Measurements from ENCODE around the gene POLDIP2. TPM values are rescaled to one million over a fixed set of nuclear protein-coding genes. Genes with fewer than 3 reads are reported as not detected.

The POLDIP2 gene
- total RNA-seq, 1 experiment from 2014 or later, result 82.8 TPM

DNA sequence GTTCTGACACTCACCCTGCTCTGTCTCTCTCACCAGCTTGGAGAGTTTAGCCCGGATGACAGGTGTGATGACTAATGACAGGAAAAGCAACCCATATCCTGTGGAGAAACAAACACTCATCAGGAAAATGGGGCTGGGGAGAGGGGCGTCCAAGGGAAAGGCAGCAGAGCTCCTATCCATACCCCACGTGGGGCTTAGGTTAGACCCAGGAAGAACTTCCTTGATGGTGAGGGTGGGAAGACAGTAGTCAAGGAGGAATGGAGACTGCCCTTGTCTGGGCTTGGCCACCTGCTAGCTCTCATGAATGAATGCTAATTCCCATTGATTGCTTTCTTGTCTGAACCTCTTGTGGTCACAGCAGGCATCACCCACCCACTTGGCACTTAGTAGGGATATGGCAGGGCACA lies 44.9 kb upstream of the POLDIP2 start:
- no peak overlapping the region for H4K8ac ChIP-seq (replicated peaks; ENCODE audit: insufficient read length, low read depth, low read length)
- no peak overlapping the region for H3K4ac ChIP-seq (ENCODE audit: low read depth, low read length)
- no peak overlapping the region for H3T11ph ChIP-seq (ENCODE audit: low read length)
- H4K91ac ChIP-seq (ENCODE audit: insufficient read length, low read depth, low read length), result no peak overlapping the region
- H2BK12ac ChIP-seq (ENCODE audit: insufficient read length, low read depth, low read length), result no peak overlapping the region
- H2BK15ac ChIP-seq (ENCODE audit: low read depth, low read length), result no peak overlapping the region
- Mint-ChIP-seq H3K27ac (no peak overlapping the region), H3K36me3 (ENCODE audit: insufficient read depth in 1 of 3, low read depth in 3 of 3) (peaks cover 0 to 13% (median 5%) of the 10 kb centered on the region in 3 experiments; a peak in 2 of 7 replicates), H3K9me3 (no peaks in the 10 kb centered on the region), H3K4me3 (peak overlapping the region in 1 of 2 experiments; percentile 60; a peak in 2 of 5 replicates), H3K27me3 (ENCODE audit: low read depth) (peaks cover 81% of the 10 kb centered on the region), H3K4me1 (peaks cover 47% of the 10 kb centered on the region in 2 experiments)
- WGBS (ENCODE audit: extremely low coverage, insufficient read length, low lambda C conversion rate), result no CpG with 5 or more reads among the region's 3 CpGs
- no peak overlapping the region for H2AK5ac ChIP-seq (ENCODE audit: insufficient read length, low read length)
- no peak overlapping the region for H3K18ac ChIP-seq (ENCODE audit: insufficient read length, low read depth, low read length)
- no peaks in the 10 kb centered on the region for H3K79me2 ChIP-seq (ENCODE audit: insufficient read depth, low read length)
- no peak overlapping the region for H3K27ac ChIP-seq (ENCODE audit: insufficient read length, low read depth, low read length)
- TF ChIP-seq, protein P1, sequence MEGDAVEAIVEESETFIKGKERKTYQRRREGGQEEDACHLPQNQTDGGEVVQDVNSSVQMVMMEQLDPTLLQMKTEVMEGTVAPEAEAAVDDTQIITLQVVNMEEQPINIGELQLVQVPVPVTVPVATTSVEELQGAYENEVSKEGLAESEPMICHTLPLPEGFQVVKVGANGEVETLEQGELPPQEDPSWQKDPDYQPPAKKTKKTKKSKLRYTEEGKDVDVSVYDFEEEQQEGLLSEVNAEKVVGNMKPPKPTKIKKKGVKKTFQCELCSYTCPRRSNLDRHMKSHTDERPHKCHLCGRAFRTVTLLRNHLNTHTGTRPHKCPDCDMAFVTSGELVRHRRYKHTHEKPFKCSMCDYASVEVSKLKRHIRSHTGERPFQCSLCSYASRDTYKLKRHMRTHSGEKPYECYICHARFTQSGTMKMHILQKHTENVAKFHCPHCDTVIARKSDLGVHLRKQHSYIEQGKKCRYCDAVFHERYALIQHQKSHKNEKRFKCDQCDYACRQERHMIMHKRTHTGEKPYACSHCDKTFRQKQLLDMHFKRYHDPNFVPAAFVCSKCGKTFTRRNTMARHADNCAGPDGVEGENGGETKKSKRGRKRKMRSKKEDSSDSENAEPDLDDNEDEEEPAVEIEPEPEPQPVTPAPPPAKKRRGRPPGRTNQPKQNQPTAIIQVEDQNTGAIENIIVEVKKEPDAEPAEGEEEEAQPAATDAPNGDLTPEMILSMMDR (conservative IDR thresholded peaks at IDR 0.05), result no peak
- no peak overlapping the region for H3K9ac ChIP-seq (ENCODE audit: extremely low read depth, insufficient read length, low read length)
- no peaks in the 10 kb centered on the region for H3K79me1 ChIP-seq (ENCODE audit: insufficient read depth, low read depth, low read length, poor library complexity, severe bottlenecking)
- H3K4me1 ChIP-seq (ENCODE audit: insufficient read depth, low read length), result peaks cover 8% of the 10 kb centered on the region; the same call in 1 of the 2 replicates
- no peak overlapping the region for H2BK5ac ChIP-seq (ENCODE audit: insufficient read length, low read length)
- H2BK20ac ChIP-seq (ENCODE audit: low read depth, low read length, poor library complexity, severe bottlenecking), result no peak overlapping the region
- no peaks in the 10 kb centered on the region for H4K20me1 ChIP-seq (ENCODE audit: control insufficient read depth, insufficient read depth, insufficient read length)
- no peak overlapping the region for H4K5ac ChIP-seq (ENCODE audit: insufficient read length, low read depth, low read length)
- no peaks in the 10 kb centered on the region; the same call in 1 of the 2 replicates for H3K27me3 ChIP-seq (ENCODE audit: insufficient read depth, low read length)
- no peak overlapping the region for H3K56ac ChIP-seq (ENCODE audit: insufficient read length, low read depth, low read length)
- peak; percentile 84 for DNase-seq
- peak overlapping the region; percentile 23 for H3K4me2 ChIP-seq (ENCODE audit: insufficient read depth, insufficient read length, low read length)
- H3K23ac ChIP-seq (ENCODE audit: insufficient read length, low read depth, low read length), result no peak overlapping the region
- H3K9me3 ChIP-seq (ENCODE audit: control insufficient read depth, low read depth, low read length), result no peaks in the 10 kb centered on the region
- no peak overlapping the region; the same call in 1 of the 2 replicates for H3K14ac ChIP-seq (ENCODE audit: insufficient read depth, low read length)
- no peak overlapping the region for H2AFZ ChIP-seq (ENCODE audit: low read length)
- H2BK120ac ChIP-seq (ENCODE audit: low read depth, low read length, poor library complexity, severe bottlenecking), result no peak overlapping the region
- peaks cover 9% of the 10 kb centered on the region for H3K23me2 ChIP-seq (ENCODE audit: insufficient read length, low read depth, low read length, poor library complexity, severe bottlenecking)
